ENCODE results near the gene PRR36.
"Not testable (repeated sequence)": the region's sequence is repeated elsewhere in the genome, so short reads cannot be mapped to it uniquely, and the experiment has no call there.

Gene PRR36

GRCh38 chr19:7860714-7861618 lies 13.2 kb downstream of the PRR36 start:
- DNase-seq (ENCODE audit: low read depth in 4 of 4, low spot score in 1 of 4) = no peak

DNA sequence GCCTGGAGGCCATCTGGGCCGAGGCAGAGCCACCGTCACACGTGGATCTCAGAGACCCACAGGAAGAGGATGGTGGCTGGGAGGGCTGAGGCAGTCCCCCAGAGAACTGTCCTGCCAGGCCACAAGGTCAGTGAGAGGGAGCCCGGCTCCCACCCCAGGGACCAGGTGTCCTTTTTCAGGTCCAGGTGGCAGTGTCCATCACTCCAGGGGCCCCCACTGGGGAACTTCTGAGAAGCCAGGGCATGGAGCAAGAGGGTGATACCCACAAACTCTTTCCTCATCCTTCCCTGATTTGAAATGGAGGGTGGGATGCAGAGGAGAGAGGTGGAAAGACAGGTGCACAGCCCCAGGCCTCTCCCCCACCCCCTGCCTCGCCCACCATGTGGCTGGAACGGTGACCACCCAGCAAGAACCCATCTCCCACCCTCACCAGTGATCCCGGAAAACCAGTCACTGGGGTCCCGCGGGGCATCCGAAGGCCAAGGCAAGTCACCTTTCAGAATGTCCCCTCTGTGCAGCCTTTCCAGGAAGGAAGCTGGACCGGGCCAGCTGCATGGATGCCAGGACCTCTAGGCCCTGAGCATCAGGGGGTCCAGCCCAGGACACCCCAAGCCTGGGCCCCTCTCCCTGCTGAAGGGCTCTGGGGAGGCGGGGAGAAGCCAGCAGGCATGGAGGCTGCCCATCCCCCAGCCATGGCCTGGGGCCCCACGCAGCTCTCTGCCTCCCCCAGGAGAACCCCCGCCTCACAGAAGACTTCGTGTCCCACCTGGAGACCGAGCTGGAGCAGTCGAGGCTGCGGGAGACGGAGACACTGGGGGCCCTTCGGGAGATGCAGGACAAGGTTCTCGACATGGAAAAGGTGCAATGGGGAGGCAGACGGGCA lies 14.1 kb downstream of the PRR36 start:
- no peak for DNase-seq (ENCODE audit: low read depth in 4 of 4, low spot score in 1 of 4)

DNA sequence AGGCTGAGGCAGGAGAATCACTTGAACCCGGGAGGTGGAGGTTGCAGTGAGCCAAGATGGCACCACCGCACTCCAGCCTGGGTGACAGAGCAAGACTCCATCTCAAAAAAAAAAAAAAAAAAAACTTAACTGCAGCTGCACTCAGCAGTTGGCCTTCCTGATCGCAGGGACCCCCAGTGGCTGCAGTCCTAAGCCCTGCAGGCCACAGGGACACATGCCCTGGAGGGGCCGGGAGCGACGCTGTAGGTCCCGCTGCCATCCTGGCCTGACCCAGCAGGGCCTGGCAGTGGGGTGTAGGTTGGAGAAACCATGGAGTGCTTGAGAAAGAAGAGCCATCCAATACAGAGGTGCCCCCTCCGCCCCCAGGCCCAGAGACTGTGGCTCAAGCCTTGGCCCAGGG lies 15.1 kb downstream of the PRR36 start:
- DNase-seq (ENCODE audit: low read depth in 4 of 4, low spot score in 1 of 4) = not testable (repeated sequence)

DNA sequence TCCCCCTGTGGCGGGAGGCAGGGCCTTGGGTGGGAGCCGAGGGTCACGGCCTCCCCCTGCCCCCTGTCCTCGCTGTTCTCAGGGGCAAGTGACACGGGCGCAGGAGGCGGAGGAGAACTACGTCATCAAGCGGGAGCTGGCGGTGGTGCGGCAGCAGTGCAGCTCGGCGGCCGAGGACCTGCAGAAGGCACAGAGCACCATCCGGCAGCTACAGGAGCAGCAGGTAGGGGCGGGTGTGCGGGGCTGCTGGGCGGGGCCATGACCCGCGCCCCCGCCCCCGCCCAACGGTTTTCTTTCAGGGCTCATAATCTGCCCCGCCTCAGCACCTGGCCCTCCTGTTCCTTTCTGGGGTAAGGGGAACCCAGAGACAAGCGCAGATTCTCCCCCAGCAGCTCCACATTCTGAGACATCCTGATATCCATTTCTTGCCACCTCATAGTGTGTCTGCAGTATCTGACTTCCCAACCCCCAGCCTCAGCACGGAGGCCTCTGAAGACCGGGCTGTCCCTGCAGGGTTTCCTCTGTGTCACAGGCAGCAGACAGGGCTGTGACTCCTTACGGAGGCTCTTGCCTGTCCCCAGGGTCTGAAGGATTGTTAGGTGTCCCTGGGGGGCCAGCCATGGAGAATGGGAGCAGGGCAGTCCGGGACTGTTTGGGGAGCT lies 15.9 kb downstream of the PRR36 start:
- DNase-seq (ENCODE audit: low read depth in 4 of 4, low spot score in 1 of 4) = no peak

DNA sequence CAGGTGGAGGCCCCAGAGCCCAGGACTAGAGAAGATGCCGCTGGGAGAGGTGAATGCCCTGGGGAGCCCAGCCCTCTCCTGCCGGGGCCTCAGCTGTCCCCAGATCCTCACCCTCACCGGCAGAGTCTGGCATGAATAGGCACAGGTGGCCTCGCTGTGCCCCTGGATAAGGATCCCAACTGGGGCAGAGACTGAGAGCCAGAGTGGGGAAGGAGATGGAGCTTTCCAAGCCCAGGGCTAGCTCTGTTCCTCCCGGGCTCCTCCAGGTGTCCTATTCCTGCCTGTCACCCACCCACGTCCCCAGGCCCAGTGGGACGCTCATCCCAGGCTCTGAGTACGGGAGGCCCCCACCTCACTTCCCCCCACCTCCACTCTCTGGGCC lies 16.5 kb downstream of the PRR36 start:
- DNase-seq (ENCODE audit: low read depth in 4 of 4, low spot score in 1 of 4) = no peak

- no peak for DNase-seq (ENCODE audit: low read depth in 4 of 4, low spot score in 1 of 4)
Observed at GRCh38 chr19:7856679-7857663, 17.2 kb downstream of the PRR36 start.

DNA sequence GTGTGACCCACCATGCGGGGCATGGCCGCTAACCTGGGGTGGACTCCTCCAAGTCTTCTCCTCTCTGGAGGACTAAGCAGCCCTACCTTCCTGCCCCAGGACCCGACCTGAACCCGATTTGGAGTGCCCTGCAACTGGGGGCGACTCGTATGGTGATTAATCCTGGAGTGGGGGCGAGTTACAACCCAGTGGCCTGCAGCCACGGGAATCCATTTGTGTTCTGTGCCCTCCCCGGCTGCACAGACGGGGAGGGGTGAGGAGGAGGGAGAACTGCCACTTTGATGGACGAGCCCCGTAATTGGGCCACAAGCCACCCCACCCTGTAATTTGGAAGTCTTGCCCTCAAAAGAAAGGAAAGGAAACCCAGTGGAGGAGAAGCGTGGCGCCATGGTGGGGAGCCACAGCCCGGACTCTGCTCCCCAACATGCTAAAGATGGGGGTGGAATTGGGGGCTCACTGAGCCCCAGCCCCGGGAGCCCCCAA lies 18.0 kb downstream of the PRR36 start:
- DNase-seq (ENCODE audit: low read depth in 4 of 4, low spot score in 1 of 4) = no peak

GRCh38 chr19:7855426-7856108 lies 18.6 kb downstream of the PRR36 start:
- DNase-seq (ENCODE audit: low read depth in 4 of 4, low spot score in 1 of 4) = no peak

DNA sequence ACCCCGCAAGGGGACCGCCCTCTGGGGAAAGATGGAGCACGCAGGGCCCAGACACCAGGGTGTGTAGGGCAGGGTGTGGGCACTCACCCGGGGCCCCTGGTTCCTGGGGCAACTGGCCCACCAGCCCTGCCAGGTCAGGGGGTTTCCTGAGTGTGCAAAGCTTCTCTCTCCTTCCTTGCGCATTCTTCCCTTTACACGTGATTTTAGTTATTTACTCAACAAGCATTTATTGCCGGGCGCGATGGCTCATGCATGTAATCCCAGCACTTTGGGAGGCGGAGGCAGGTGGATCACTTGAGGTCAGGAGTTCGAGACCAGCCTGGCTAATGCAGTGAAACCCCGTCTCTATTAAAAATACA lies 20.4 kb downstream of the PRR36 start:
- no peak for DNase-seq (ENCODE audit: low read depth in 4 of 4, low spot score in 1 of 4)

- DNase-seq (ENCODE audit: low read depth in 4 of 4, low spot score in 1 of 4) = peak in 3 of 4 experiments; percentile 45 to 62 (median 52)
Observed at GRCh38 chr19:7852851-7853769, 21.1 kb downstream of the PRR36 start.

DNA sequence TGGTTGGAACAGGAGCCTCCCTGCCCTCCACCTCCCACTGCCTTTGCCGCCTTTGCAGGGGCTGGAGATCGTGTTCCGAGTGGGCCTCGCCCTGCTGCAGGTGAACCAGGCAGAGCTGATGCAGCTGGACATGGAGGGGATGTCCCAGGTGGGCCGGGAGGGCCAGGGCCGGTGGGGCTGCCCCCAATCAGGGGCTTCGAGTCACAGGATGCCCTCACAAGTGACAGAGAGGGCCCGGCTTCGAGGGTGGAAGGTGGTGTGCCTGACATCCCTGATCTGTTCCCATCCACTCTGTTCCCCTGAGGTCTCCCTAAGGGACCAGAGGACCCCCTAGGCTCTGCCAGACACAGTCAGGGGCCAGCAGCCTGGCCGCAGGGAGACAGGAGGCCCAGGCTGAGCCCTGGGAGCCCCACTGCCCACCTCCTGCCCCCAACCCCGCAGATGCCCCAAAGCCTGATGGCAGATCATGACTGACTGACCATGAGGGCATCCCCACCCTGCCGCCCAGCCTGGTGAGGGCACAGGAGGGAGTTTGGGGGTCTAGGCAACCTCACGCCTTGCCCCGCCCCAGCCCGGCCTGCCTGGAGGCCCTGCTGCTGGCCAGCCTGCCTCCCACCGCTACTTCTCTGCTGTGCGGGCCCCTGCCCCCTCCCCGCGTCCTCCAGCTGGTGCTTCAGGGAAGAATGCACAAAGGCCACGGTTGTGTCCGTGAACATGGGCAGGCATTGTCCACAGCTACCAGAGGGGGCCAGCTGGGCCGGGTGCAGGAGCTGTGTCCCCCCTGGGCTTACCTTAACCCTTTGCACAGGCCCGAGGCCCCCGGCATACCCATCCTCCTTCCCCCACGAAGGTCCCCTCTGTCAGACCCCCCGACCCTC lies 22.3 kb downstream of the PRR36 start:
- DNase-seq (ENCODE audit: low read depth in 4 of 4, low spot score in 1 of 4) = no peak

GRCh38 chr19:7850945-7851622 lies 23.1 kb downstream of the PRR36 start:
- no peak for DNase-seq (ENCODE audit: low read depth in 4 of 4, low spot score in 1 of 4)

- no peak for DNase-seq (ENCODE audit: low read depth in 4 of 4, low spot score in 1 of 4)
Observed at GRCh38 chr19:7850000-7850813, 24.0 kb downstream of the PRR36 start.

DNA sequence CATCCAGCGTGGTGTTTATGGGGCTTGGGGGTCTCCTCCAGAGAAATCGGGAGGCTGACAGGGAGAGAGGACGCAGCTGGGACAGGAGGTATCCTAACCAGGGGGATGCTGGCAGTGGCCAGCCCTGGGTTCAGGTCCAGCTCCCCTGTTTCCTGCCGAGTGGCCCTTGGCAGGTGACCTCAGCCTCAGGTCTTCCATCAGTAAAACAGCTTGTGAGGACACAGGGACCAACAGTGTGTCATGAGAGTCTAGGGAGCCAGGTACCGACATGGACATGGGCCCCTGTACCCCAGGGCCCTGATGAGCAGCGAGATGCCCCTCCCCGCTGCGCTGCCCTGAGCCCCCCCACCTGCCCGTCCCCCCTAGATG lies 24.6 kb downstream of the PRR36 start:
- DNase-seq (ENCODE audit: low read depth in 4 of 4, low spot score in 1 of 4) = no peak

- DNase-seq (ENCODE audit: low read depth in 4 of 4, low spot score in 1 of 4) = no peak
Observed at GRCh38 chr19:7848779-7849457, 25.3 kb downstream of the PRR36 start.

- DNase-seq (ENCODE audit: low read depth in 4 of 4, low spot score in 1 of 4) = no peak
Observed at GRCh38 chr19:7847664-7848063, 26.5 kb downstream of the PRR36 start.
